NCI-H1417 (cell line): ENCODE measurements around the gene ZBTB24.
"Not testable (repeated sequence)": the region's sequence is repeated elsewhere in the genome, so short reads cannot be mapped to it uniquely, and the experiment has no call there.

Source experiments
- DNase-seq, 3 experiments: peaks; one replicate each; lab custom pipeline; 2025; lab: John Stamatoyannopoulos, UW

The ZBTB24 gene

DNA sequence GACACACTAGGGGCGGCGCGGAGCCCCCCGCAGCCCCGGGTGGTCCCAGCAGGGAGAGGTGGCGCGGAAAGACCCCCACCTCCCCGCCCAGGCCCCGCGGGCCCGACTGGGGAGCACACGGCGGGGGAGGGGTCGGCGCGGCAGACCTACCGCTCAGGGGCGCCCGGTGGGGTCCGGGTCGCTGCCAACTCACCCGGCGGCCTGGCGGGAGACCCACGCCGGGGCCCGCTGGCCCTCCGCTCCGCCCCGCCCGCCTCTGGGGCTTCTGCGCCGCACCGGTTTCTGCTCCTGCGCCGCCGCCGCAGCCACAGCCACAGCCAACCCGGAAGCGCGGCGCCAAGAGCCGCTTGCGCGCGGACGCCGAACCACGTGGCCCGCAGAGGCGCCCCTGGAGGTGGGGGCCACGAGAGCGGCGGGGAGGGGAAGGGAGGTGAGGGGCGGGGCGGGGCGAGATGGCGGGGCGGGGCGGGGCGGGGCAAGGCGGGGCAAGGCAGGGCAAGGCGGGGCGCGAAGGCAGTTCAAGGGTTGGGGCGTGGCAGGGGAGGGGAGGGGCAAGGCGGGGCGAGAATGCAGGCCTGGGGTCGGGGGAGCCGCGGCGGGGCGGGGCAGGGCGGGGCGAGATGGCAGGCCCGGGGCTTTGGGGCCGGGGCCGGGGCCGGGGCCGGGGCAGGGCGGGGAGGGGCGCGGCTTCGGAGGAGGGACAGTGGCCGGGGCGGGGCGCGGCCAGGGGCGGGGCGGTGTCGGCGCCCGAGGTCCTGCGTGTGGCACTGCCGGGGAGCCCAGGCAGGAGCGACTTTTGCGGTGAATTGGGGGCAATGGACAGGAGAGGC is at the start of gene ZBTB24:
Gene ZBTB24, minus strand, starts transcription at position 315 of the 830 bp plus-strand sequence. CDS start 1,193 bp downstream, outside the sequence.
- peak; percentile 86 to 93 (median 92) for DNase-seq

DNA sequence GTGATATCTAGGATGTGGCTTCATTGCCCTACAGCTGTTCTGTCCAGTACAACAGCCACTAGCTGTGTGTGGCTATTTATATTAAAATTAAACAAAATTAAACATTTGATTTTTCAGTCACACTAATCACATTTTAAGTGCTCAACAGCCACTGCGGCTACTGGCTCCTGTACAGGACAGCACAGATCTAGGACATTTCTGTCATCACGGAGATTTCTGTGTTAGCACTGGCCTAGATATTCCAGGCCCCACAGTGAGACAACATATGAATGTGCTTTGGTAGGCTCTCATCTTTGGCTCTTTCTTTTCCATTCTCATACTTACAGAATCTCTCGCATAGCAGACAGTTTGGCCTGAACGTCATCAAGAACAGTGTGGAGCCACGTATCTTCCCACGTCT is 48.4 kb upstream of the ZBTB24 start:
- DNase-seq, result no peak

GRCh38 chr6:109527989-109528388 is 45.0 kb upstream of the ZBTB24 start:
- peak in 1 of 3 experiments; percentile 25 for DNase-seq

DNA sequence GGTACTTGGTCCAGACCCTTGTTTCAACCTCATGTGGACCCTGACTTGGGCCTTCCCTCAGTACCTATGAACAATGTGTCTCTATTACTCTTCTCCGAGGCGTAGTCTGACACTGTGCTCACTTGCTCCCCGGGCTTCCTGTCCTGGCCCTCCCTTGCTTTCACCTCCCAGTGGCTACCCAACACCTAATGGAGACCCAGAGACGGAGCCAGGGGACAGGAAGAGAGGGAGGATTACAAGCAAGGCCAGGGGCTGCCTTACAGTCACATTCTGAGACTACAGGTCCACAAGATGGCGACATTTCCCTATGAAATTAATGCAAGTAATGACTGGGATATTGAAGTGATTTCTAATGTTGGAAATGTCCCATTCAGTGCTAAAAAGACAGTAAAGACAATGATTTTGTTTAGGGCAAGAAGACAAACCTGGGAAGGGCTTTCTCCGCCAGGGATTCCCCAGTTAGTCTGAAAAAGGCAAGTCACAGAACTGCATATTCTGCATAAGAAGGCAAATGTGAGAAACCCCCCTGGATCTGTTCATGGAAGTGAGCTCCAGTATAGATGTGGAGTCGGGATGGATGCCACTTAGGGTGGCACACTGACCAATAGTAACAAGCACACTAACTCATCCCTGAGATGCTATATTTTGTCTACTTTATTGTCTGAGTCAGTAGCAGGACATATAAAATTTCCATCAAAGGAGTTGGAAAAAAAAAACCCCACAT is 44.0 kb upstream of the ZBTB24 start:
- peak; percentile 46 to 86 (median 60) for DNase-seq

DNA sequence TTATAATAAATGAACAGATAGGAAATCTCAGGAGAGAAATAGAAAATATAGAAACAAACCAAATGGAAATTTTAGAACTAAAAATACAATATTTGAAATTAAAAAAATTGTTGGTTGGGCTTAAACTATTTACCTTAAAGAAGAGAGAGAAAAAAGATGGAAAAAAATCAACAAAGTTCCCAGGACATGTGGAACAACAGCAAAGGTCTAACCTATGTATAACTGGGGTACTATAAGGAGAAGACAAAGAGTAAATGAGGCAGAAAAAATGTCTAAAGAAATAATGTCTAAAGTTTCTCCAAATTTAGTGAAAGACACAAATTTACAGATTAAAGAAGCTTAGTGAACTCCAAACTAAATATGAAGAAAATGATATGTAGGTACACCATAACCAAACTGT is 41.1 kb upstream of the ZBTB24 start:
- DNase-seq, result no peak

DNA sequence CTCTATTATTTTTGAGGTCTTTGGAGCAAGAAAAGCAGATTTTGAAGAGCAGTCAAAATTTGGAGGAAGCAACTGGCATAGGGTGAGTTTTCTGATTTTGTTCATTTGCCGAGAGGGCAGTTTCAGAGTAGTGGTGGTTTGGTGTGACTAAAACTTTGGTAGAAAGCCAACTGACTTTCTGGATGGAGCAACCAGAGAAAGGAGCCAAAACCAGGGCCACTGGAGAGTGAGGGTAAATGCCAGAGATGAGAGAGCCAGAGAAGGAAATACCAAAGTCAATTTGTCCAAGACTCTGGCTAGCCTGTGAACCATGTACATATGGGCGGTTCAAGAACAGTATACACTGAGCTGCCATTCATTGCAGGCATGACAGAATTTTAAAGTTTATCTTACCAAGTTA is 40.5 kb upstream of the ZBTB24 start:
- no peak for DNase-seq

DNA sequence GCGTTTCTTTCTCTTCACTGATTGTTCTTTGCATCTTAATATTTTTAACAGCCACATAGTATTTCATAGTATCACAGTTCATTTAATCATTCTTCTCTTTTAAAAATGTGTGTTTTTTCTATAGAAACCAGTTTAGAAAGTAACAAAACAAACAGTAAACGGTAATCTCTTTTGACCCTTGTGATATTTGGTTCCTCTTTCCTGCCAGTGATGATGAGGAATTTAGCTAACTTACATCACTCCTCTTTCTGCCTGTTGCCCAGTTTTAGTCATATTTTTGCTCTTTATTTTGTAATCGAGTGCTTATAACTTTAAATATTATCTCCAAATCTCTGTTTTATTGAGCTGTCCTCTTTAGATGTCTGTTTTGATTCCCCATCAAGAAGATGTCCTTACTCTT is 38.1 kb upstream of the ZBTB24 start:
- DNase-seq, result no peak

GRCh38 chr6:109519647-109520046 is 36.6 kb upstream of the ZBTB24 start:
- not testable (repeated sequence) for DNase-seq

GRCh38 chr6:109516929-109517328 is 33.9 kb upstream of the ZBTB24 start:
- DNase-seq, result no peak

DNA sequence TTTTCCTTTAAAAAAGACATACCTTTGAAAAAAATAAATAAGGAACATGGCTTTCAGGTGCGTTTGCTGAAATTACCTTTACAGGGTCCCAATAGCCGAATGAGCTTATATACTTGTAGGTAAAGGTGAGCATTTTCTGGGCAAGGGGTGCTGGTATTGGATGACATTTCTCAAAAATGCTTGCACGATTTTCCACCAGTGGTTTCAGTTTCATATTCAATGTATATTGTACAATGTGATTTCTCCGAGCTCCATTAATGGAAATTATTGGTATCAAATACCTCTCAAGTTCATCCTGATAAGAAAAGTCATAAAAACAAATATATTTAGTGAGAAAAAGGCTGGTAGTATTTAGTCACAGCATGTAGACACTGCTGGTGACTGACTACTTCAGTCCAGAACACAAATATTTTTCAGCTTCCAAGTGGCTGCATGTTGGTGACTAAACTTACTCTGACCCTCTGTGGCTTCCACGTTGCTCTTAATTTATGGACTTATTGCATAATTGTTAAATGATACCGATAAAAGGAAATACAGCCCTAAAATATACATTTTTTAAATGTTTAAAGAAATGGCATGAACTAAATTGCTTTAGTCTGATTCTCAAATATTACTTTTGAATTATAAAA is 32.9 kb upstream of the ZBTB24 start:
- DNase-seq, result no peak

DNA sequence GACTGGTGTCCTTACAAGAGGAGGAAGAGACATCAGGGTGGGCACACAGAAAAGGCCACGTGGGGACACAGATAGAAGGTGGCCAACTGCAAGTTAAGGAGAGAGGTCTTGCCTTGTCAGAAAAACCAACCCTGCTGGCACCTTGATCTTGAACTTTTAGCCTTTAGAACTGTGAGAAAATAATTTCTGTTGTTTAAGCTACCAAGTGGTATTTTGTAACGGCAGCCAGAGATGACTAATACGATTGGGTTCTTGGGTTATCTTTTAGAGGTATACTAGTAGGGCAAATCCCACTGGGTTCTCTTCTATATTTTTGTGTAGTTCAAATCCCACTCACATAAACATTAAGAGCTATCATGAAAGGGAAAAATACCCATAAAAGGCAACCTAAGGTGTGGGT is 31.9 kb upstream of the ZBTB24 start:
- DNase-seq, result no peak

GRCh38 chr6:109513571-109514071 is 30.6 kb upstream of the ZBTB24 start:
- DNase-seq, result no peak

DNA sequence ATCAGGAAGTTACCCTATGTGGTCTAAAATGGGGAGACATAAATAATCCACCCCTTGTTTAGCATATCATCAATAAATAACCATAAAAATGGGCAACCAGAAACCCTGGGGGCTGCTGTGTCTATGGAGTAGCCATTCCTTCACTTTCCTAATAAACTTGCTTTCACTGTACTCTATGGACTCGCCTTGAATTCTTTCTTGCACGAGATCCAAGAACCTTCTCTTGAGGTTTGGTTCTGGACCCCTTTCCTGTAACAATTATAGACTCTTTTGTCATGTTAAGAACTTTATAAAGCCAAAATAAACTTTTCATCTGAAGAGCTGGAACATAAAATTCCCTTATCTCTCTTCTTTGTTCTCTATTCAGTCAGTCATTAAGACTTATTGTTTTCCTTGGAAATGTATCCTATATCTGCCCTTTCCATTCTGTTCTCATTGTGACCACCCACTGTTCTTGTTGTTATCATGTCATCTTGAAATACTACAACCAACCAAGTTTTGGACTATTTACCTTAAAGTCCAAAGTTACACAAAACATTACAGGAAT is 29.3 kb upstream of the ZBTB24 start:
- no peak for DNase-seq

DNA sequence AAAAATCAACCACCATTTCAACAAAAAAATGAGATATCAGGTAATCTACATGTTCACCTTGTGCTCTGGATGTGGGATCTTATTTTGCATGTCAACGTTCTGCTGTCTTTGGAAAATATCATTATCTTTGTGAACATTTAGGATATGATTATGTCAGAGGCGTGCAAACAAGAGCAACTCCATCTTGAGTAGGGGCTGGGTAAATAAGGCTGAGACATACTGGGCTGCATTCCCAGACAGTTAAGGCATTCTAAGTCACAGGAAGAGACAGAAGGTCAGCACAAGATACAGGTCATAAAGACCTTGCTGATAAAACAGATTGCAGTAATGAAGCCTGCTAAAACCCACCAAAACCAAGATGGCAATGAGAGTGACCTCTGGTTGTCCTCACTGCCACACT is 28.8 kb upstream of the ZBTB24 start:
- no peak for DNase-seq

DNA sequence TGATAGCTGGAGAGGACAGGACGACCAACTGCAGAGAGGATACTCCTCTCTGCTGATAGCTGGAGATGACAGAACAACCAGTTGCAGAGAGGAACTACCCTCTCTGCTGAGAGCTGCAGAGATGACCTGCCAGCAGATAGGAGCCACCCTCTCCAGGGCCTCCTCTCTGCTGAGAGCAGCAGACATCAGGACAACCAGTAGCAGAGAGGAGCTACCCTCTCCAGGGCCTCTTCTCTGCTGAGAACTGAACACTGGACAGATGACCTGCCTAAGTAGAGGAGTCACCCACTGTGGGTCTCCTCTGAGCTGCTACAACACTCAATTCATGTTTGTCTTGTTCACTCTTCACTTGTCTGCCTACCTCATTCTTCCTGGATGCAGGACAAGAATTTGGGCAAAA is 27.3 kb upstream of the ZBTB24 start:
- no peak for DNase-seq

DNA sequence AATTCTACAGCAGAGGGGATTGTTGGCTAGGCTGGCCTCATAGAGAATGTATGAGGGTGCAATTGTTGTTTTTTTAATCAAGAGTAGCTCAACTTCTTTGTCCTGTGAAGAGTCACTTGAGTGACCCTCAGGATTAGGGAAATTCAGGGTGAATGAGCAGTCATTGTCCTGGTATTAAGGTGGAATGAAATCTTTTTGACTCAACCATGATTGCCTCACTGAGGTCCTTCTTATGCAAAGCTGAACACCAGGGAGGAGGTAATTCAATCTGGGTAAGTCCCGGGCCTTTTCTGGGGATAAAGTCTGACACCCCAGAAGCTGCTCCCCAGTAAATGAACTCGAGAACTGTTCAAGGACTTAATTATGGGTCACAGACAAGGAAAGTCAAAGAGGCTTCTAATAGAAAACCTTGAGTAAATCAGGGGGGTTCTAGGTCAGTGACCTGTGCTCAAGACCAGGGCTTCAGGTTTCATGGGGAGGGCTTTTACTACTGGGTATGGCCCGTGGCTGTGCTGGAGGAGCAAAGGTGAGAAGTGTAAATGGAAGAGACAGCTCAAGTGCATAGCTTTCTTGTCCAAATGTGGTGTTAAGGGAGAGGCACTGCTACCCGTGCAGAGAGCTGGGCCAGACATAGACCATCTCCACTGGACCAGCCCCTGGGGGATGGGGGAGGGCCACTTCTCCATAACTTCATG is 25.3 kb upstream of the ZBTB24 start:
- no peak for DNase-seq

DNA sequence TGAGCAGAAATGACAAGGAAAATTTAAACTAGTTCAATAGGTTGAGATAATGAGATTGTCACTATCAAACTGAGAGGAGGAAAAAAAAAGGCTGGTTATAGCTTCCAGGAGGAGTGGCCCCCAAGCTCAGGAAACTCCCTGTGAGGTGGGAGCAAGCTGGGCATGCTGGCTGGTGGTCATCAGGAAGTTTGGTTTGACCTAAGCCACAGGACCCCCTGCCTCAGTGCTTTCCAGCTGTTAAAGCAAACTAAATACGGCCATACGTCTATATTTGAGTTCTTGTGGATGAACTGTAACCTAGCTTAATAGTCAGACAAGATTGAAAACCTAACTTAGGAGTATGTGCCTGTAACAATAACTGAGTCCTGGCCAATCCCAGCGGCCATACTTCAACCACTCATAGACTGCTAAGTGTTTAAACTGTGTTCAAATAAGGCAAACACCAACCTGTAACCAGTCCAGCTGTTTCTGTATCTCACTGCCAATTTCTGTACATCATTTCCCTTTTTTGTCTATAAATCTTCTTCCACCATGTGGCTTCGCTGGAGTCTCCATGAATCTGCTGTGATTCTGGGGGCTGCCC is 24.6 kb upstream of the ZBTB24 start:
- DNase-seq, result no peak

GRCh38 chr6:109506841-109507240 is 23.8 kb upstream of the ZBTB24 start:
- no peak for DNase-seq

DNA sequence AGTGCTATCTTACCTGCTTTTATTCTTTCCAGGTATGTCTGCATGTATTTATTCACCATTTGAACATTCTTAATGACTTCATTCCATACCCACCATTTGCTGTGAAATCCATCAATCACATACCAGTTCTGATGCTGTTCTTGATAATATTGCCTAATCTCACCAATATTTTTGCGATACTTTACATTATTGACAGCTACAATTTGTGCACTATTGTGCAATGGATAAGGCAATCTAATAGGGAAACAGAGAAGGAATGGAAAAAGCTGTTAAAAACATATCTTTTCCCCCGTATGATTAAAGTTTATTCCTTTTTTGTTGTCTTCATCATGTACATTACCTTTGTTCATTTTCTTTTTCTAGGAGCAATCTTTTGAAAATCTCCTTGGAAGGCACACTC is 23.3 kb upstream of the ZBTB24 start:
- no peak for DNase-seq

DNA sequence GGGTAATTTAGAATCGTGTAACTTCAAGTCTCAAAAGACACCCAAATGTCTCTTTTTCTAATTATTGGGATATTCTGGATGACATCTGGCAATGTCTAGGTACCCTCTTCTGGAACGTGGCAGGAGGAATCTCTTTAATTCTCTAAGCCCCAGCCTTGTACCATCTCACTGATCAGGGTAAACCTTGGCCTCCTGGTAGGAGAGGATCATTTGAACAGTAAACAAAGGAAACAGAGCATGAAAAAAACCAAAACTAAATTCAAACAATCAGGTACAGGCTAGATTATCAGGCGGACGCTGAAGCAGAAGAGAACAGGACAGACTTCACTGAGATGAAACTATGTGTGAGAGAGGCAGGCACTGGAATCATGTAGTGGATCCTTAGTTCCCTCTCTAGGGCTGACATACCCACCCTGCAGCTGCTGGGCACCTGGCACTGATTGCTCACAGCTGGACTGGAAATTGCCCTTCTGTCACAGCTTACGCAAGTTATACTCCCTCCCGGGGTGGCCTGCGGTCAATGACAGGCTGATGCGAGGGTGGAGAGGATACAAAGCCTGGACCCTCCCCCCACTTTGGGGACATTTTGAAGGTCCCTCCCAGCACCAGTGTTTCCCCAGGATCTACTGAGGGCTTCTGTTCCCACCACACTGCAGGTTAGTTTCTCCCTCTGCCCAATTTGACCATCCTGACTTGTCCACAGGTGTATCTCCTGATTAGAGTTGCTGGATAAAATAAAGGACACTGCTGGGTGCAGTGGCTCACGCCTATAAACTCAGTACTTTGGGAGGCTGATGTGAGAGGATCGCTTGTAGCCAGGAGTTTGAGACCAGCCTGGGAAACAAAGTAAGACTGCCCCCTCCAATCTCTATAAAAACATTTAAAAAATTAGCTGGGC is 20.6 kb upstream of the ZBTB24 start:
- peak in 2 of 3 experiments; percentile 40 to 68 for DNase-seq
